Transverse colon (tissue), 4 donors: Measurements from ENCODE around the gene GLRA3. TPM values are rescaled to one million over a fixed set of nuclear protein-coding genes. Genes with fewer than 3 reads are reported as not detected.

ENCODE experiments used
- DNase-seq: peaks from one replicate; pipeline ENCODE4 v3.0.0-alpha.2; 2019
- H3K27ac ChIP-seq, 4 donors: fragments of 200-600 bp; sonication (generic); 2 replicates each; pipeline ENCODE4 v1.5.1; 2016 to 2018; ENCODE audit warnings: inconsistent platforms in 4 of 4
- H3K27me3 ChIP-seq: fragments of 200-600 bp; sonication (generic); 2 replicates; pipeline ENCODE4 v1.5.1; 2017; ENCODE audit warnings: inconsistent platforms
- H3K36me3 ChIP-seq, 4 donors: fragments of 200-600 bp; sonication (generic); 2 replicates each; pipeline ENCODE4 v1.5.1; 2017 to 2019; ENCODE audit warnings: inconsistent platforms in 4 of 4
- H3K4me1 ChIP-seq, 4 donors: fragments of 200-600 bp; sonication (generic); 2 replicates each; pipeline ENCODE4 v1.5.1; 2017 to 2020; ENCODE audit warnings: inconsistent platforms in 4 of 4
- H3K4me3 ChIP-seq, 4 donors: fragments of 200-600 bp; sonication (generic); 1 replicate in 1 of 4; 2 replicates in 3 of 4; pipeline versions ENCODE4 v1.5.1 to v1.6.1; 2017 to 2019; ENCODE audit warnings: inconsistent platforms in 4 of 4
- H3K9me3 ChIP-seq, 2 donors: fragments of 200-600 bp; sonication (generic); 2 replicates each; pipeline ENCODE4 v1.5.1; 2017 to 2019; ENCODE audit warnings: inconsistent platforms in 2 of 2
- EP300 ChIP-seq: sonication (generic); formaldehyde crosslinking; IDR thresholded peaks from one replicate; pipeline ENCODE4 v1.6.1; 2017; ENCODE audit warnings: antibody characterized with exemption, low read depth
- POLR2A ChIP-seq: fragments of 450-650 bp; IDR thresholded peaks from one replicate; pipeline ENCODE4 v1.6.1; 2016; ENCODE audit warnings: antibody characterized with exemption, mild to moderate bottlenecking, moderate library complexity
- POLR2AphosphoS5 ChIP-seq, 3 donors: sonication (generic); formaldehyde crosslinking; IDR thresholded peaks; one replicate each; pipeline ENCODE4 v1.6.1; 2016; ENCODE audit warnings: antibody characterized with exemption in 3 of 3
- WGBS, 2 donors: methylation state at CpG; one replicate each; pipeline ENCODE4 v1.1.5; 2018; ENCODE audit warnings: low coverage in 1 of 2; 5-methylcytosine and 5-hydroxymethylcytosine counted together
- in situ Hi-C, 4 donors: fragments of 200-750 bp; cut with MboI; loops; one replicate each; pipeline versions ENCODE4 v1.15.0 to v1.15.1; 2017; ENCODE audit warnings: low sequenced_read_pairs in 3 of 4, low pct_ligation_motif_present in 1 of 4, low pct_unique_long_range_greater_than_20kb in 1 of 4
- intact Hi-C: fragments of 100-400 bp; cut with DNase I; formaldehyde crosslinking; loops from one replicate; pipeline ENCODE4 v1.15.1; 2023; ENCODE audit warnings: low total_unique reads
- total RNA-seq, 4 donors: library from RNA; depleted of rRNA; stranded (reverse); fragments of >200 nt; gene quantifications; one replicate each; pipeline ENCODE4 v1.1.0, GENCODE V29; 2016
- TF ChIP-seq, protein P1 (sequence below), 5 experiments: fragments of 200-600 bp in 3 of 5; fragments of 450-650 bp in 2 of 5; sonication (generic) in 3 of 5; IDR thresholded peaks; 1 replicate in 2 of 5; 2 replicates in 3 of 5; pipeline ENCODE4 v1.5.1; 2016 to 2017; ENCODE audit warnings: antibody characterized with exemption in 5 of 5, inconsistent platforms in 3 of 5, mild to moderate bottlenecking in 2 of 5, moderate library complexity in 1 of 5

GLRA3 gene
- total RNA-seq, 4 donors from 2014 or later = not detected

DNA sequence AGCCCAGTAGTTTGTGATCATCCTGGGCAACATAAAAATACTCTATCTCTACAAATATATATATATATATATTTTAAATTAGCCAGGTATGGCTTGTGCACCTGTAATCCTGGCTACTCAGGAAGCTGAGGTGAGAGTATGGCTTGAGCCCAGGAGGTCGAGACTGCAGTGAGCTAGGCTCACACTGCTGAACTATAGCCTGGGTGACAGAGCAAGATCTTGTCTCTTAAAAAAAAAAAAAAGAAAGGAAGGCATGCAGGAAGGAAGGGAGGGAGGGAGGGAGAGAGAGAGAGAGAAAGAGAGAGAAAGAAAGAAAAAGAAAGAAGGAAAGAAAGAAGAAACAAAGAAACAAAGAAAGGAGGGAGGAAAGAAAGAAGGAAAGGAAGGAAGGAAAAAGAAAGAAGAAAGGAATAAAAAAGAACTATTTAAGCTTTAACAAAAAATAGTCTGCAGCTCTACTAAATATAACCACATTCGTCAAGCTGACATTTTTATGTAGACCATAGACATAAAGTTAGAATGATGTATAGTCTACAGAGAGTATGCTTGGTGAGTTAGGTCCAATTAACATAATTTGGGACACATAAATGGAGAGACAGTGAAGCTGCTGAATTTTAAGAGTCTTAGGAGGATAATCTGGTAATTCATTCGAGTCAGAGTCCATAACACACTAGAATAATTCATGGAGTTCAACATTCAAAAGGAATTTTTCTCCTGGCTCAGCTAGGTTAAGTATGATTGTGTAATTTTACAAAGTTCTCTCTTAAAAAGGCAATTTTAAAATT is 111.9 kb downstream of the GLRA3 start:
- in situ Hi-C loops (loop anchor here in 1 of 4 donors (10.0 kb wide), 1 partner anchor 352 kb away; no protein-coding TSS in a partner anchor), intact Hi-C loops (no loop called here)
- DNase-seq = no peak
- H3K9me3 ChIP-seq = no peaks in the 10 kb centered on the region
- no peaks in the 10 kb centered on the region for H3K4me1 ChIP-seq
- peak overlapping the region in 3 of 4 donors; percentile 17 to 29 (median 26) for H3K27ac ChIP-seq
- no peaks in the 10 kb centered on the region for H3K27me3 ChIP-seq
- 17 to 18% methylated on average over 2 to 3 of the region's 3 CpGs for WGBS, 2 donors
- H3K4me3 ChIP-seq = no peak overlapping the region
- peak in 1 of 3 donors; percentile 19 for TF ChIP-seq POLR2AphosphoS5 (IDR thresholded peaks at IDR 0.05)
- no peak for TF ChIP-seq EP300
- no peaks in the 10 kb centered on the region for H3K36me3 ChIP-seq

DNA sequence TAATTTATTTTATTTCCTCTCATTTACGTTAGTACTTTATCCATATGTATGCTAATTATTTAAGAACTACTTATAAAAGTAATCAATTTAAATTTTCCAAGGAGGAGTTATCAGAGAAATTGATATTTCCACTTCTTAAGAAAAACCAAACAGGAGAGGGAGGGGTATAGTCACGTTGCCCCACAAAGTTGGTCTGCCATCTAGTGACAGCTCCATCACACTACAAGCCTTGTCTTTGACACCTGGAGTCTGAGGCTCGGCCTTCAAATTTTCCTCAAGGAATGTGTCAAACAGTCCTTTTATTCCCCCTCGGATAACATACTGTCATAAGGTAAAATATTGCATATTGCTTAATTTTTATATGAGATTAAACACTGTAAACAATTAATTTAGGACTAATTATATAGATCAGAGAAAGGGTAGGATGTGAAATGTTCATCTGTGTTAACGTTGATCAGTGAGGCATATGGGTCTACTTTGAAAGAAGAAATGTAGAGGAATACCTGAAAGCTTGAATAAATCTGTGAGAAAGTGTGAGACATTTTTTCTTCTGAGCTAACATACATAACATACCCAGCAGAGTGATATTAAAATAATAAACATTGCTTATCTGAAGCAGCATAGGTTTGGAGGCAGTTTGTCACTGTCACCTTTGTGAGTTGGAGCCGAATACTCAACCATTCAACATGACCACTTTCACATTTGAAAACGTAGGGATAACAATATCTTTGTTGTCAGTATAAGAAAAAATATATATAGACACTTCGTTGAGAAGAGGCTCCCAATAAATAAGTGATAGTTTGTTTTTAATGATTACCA is 114.4 kb downstream of the GLRA3 start:
- Histone ChIP-seq H3K27me3 (no peaks in the 10 kb centered on the region), H3K4me1 (no peaks in the 10 kb centered on the region), H3K4me3 (no peak overlapping the region), H3K36me3 (no peaks in the 10 kb centered on the region), H3K27ac (no peak overlapping the region), H3K9me3 (no peaks in the 10 kb centered on the region)
- intact Hi-C loops = no loop called here
- peak; percentile 16 for DNase-seq
- 27 to 42% methylated on average over 7 to 8 of the region's 8 CpGs for WGBS, 2 donors
- TF ChIP-seq EP300 (no peak), POLR2AphosphoS5 (IDR thresholded peaks at IDR 0.05) (no peak)
- TF ChIP-seq, protein P1, sequence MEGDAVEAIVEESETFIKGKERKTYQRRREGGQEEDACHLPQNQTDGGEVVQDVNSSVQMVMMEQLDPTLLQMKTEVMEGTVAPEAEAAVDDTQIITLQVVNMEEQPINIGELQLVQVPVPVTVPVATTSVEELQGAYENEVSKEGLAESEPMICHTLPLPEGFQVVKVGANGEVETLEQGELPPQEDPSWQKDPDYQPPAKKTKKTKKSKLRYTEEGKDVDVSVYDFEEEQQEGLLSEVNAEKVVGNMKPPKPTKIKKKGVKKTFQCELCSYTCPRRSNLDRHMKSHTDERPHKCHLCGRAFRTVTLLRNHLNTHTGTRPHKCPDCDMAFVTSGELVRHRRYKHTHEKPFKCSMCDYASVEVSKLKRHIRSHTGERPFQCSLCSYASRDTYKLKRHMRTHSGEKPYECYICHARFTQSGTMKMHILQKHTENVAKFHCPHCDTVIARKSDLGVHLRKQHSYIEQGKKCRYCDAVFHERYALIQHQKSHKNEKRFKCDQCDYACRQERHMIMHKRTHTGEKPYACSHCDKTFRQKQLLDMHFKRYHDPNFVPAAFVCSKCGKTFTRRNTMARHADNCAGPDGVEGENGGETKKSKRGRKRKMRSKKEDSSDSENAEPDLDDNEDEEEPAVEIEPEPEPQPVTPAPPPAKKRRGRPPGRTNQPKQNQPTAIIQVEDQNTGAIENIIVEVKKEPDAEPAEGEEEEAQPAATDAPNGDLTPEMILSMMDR (IDR thresholded peaks at IDR 0.05) = peak; percentile 49 to 64 (median 59)
- in situ Hi-C loops = loop anchor here in 1 of 4 donors (10.0 kb wide), 1 partner anchor 350 kb away; no protein-coding TSS in a partner anchor

DNA sequence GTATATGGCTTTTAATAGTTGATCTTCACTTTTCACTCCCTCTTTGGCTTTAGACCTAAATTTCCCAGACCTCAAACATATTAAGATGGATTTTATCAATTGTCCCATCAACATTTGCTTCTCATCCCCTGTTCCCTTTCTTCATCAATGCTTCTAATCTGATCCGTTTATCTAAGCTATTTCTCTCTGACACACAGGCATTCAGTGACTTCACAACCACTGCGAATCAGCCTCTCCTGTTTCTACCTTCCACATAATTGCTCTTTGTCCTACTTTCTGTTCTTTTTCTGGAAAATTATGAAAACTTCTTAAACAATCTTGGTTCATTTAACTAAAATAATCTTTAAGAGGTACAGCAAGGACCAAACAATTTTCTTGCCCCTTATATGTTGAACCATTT is 115.2 kb downstream of the GLRA3 start:
- Histone ChIP-seq H3K9me3 (no peaks in the 10 kb centered on the region), H3K4me3 (no peak overlapping the region), H3K4me1 (no peaks in the 10 kb centered on the region), H3K27me3 (no peaks in the 10 kb centered on the region), H3K27ac (no peak overlapping the region), H3K36me3 (no peaks in the 10 kb centered on the region)
- DNase-seq = no peak
- no peak for TF ChIP-seq POLR2AphosphoS5 (IDR thresholded peaks at IDR 0.05)
- TF ChIP-seq, protein P1 (IDR thresholded peaks at IDR 0.05) = no peak
- TF ChIP-seq POLR2A = no peak
- no peak for TF ChIP-seq EP300
- 61 to 63% methylated on average over 2 of the region's 2 CpGs for WGBS, 2 donors
- intact Hi-C loops (no loop called here), in situ Hi-C loops (loop anchor here in 1 of 4 donors (10.0 kb wide), 1 partner anchor 349 kb away; no protein-coding TSS in a partner anchor)

DNA sequence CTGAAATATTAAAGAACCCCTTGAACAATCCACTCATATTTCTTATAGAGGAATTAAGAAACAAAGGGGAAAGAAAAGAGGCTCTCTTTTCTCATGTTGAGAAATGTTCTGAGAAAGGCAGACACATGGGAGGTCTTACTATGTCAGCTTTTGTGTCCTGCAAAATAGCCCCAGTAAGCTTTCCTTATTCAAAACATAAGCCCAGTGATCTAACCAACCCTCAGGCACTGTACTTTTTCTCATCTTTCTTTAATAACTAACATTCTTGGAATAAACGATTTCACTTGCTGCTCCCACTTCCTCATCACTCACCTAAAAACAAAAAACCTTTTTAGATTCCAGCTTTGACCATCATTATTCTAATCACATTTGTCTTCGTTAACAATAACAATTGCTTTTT is 115.9 kb downstream of the GLRA3 start:
- 49 to 56% methylated on average over 2 of the region's 2 CpGs for WGBS, 2 donors
- Histone ChIP-seq H3K27me3 (no peaks in the 10 kb centered on the region), H3K27ac (no peak overlapping the region)

More for the DNA sequence above, 115.9 kb downstream of the GLRA3 start:
- intact Hi-C loops = no loop called here
- Histone ChIP-seq H3K9me3 (no peaks in the 10 kb centered on the region), H3K4me3 (no peak overlapping the region), H3K36me3 (no peaks in the 10 kb centered on the region), H3K4me1 (no peaks in the 10 kb centered on the region)
- DNase-seq = no peak
- in situ Hi-C loops = loop anchor here in 1 of 4 donors (10.0 kb wide), 1 partner anchor 348 kb away; no protein-coding TSS in a partner anchor
- TF ChIP-seq POLR2A = no peak
- TF ChIP-seq POLR2AphosphoS5 (IDR thresholded peaks at IDR 0.05) = no peak
- TF ChIP-seq, protein P1 (IDR thresholded peaks at IDR 0.05) = no peak
